ENCODE results near the gene TPRG1.

GRCh38 chr3:189267981-189268613 is 96.3 kb downstream of the TPRG1 start:
- TF ChIP-seq, protein P1, sequence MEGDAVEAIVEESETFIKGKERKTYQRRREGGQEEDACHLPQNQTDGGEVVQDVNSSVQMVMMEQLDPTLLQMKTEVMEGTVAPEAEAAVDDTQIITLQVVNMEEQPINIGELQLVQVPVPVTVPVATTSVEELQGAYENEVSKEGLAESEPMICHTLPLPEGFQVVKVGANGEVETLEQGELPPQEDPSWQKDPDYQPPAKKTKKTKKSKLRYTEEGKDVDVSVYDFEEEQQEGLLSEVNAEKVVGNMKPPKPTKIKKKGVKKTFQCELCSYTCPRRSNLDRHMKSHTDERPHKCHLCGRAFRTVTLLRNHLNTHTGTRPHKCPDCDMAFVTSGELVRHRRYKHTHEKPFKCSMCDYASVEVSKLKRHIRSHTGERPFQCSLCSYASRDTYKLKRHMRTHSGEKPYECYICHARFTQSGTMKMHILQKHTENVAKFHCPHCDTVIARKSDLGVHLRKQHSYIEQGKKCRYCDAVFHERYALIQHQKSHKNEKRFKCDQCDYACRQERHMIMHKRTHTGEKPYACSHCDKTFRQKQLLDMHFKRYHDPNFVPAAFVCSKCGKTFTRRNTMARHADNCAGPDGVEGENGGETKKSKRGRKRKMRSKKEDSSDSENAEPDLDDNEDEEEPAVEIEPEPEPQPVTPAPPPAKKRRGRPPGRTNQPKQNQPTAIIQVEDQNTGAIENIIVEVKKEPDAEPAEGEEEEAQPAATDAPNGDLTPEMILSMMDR (IDR thresholded peaks at IDR 0.05 in 2 of 3, conservative IDR thresholded peaks at IDR 0.05 in 1 of 3; ENCODE audit: insufficient read depth in 2 of 3, low read depth in 1 of 3, low read length in 3 of 3): no peak
- TF ChIP-seq BHLHE40 (IDR thresholded peaks at IDR 0.05; ENCODE audit: low read length): no peak
- no peak for TF ChIP-seq ZNF445 (CRISPR knock-in tag; IDR thresholded peaks at IDR 0.05; ENCODE audit: low read depth)
- TF ChIP-seq ZNF707 (CRISPR knock-in tag; conservative IDR thresholded peaks at IDR 0.05): no peak
- no peak for TF ChIP-seq PRDM10 (IDR thresholded peaks at IDR 0.05; ENCODE audit: partially characterized antibody)
- TF ChIP-seq, protein P2, sequence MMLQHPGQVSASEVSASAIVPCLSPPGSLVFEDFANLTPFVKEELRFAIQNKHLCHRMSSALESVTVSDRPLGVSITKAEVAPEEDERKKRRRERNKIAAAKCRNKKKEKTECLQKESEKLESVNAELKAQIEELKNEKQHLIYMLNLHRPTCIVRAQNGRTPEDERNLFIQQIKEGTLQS (IDR thresholded peaks at IDR 0.05): no peak
- TF ChIP-seq, protein P2 (CRISPR knock-in tag; conservative IDR thresholded peaks at IDR 0.05): no peak
- no peak for TF ChIP-seq RB1 (IDR thresholded peaks at IDR 0.05; ENCODE audit: low read depth)
- TF ChIP-seq SMARCA4 (IDR thresholded peaks at IDR 0.05): no peak
- no peak for TF ChIP-seq ATF1 (CRISPR knock-in tag; IDR thresholded peaks at IDR 0.05)
- TF ChIP-seq ATF1 (tag; IDR thresholded peaks at IDR 0.05): no peak
- no peak for TF ChIP-seq ZBTB26 (CRISPR knock-in tag; IDR thresholded peaks at IDR 0.05)
- TF ChIP-seq ARHGAP35 (IDR thresholded peaks at IDR 0.05; ENCODE audit: partially characterized antibody): no peak
- no peak for TF ChIP-seq SPI1 (IDR thresholded peaks at IDR 0.05; ENCODE audit: borderline replicate concordance, low read depth, low read length)
- no peak for TF ChIP-seq TAF1 (IDR thresholded peaks at IDR 0.05; ENCODE audit: control insufficient read depth, extremely low read depth, insufficient read depth, low read length, severe bottlenecking)

All from K562 (cell line).